GM19395 (cell line): Measurements from ENCODE around the gene ING2.
A peak's percentile ranks its signal among the peaks of the same experiment; 100 is the strongest.

Experiments
- ATAC-seq: cut with Tn5 transposase; IDR thresholded peaks from one replicate; pipeline ENCODE4 v1.9.1; 2021; ENCODE audit warnings: mild to moderate bottlenecking, moderate library complexity; ENCODE audit not compliant: unreplicated experiment

ING2 gene

GRCh38 chr4:183495184-183495583 is 9.7 kb upstream of the ING2 start:
- no peak for ATAC-seq

GRCh38 chr4:183499389-183499788 is 5.5 kb upstream of the ING2 start:
- no peak for ATAC-seq

GRCh38 chr4:183499801-183500200 is 5.1 kb upstream of the ING2 start:
- no peak for ATAC-seq

GRCh38 chr4:183503497-183504063 is 1.3 kb upstream of the ING2 start:
- peak; percentile 5 for ATAC-seq

- ATAC-seq = peak; percentile 70
These were observed 561 bp upstream of the ING2 start for GRCh38 chr4:183504064-183504929.

GRCh38 chr4:183505611-183506388 is 942 bp downstream of the ING2 start:
- ATAC-seq = peak; percentile 52

GRCh38 chr4:183506389-183506735 is 1.5 kb downstream of the ING2 start:
- ATAC-seq = no peak

GRCh38 chr4:183507925-183508696 is 3.3 kb downstream of the ING2 start:
- ATAC-seq = no peak

GRCh38 chr4:183508697-183509335 is 4.0 kb downstream of the ING2 start:
- no peak for ATAC-seq

- no peak for ATAC-seq
These were observed 10.6 kb downstream of the ING2 start for GRCh38 chr4:183515411-183515810.

GRCh38 chr4:183517194-183517593 is 12.3 kb downstream of the ING2 start:
- no peak for ATAC-seq

GRCh38 chr4:183517781-183518180 is 12.9 kb downstream of the ING2 start:
- ATAC-seq = no peak

GRCh38 chr4:183522821-183523220 is 18.0 kb downstream of the ING2 start:
- no peak for ATAC-seq

GRCh38 chr4:183527326-183527725 is 22.5 kb downstream of the ING2 start:
- ATAC-seq = no peak

- ATAC-seq = no peak
These were observed 28.0 kb downstream of the ING2 start for GRCh38 chr4:183532821-183533220.

- ATAC-seq = no peak
These were observed 28.8 kb downstream of the ING2 start for GRCh38 chr4:183533698-183534097.

GRCh38 chr4:183540410-183541009 is 35.7 kb downstream of the ING2 start:
- ATAC-seq = no peak

GRCh38 chr4:183541010-183541751 is 36.3 kb downstream of the ING2 start:
- ATAC-seq = no peak

GRCh38 chr4:183541752-183542040 is 36.8 kb downstream of the ING2 start:
- no peak for ATAC-seq

GRCh38 chr4:183543435-183543834 is 38.6 kb downstream of the ING2 start:
- no peak for ATAC-seq
